ENCODE data around the gene CELF2. TPM values are rescaled to one million over a fixed set of nuclear protein-coding genes. Genes with fewer than 3 reads are reported as not detected.

Gene CELF2
- total RNA-seq, 1 donor from 2014 or later = 14.4 TPM

GRCh38 chr10:11257440-11258090 lies 239.9 kb downstream of the CELF2 start:
- no peak overlapping the region for H3K4me3 Mint-ChIP-seq
- peaks cover 14% of the 10 kb centered on the region for H3K36me3 Mint-ChIP-seq
- peaks cover 6% of the 10 kb centered on the region for H3K4me1 Mint-ChIP-seq (ENCODE audit: unreplicated experiment)
- H3K9me3 Mint-ChIP-seq = peaks cover 5% of the 10 kb centered on the region
- TF ChIP-seq CTCF (conservative IDR thresholded peaks at IDR 0.05) = no peak
- H3K27me3 Mint-ChIP-seq = peaks cover 58% of the 10 kb centered on the region
- DNase-seq (ENCODE audit: extremely low spot score, unreplicated experiment) = no peak
- no peak overlapping the region for H3K27ac Mint-ChIP-seq

- Mint-ChIP-seq H3K27me3 (peaks cover 57% of the 10 kb centered on the region), H3K4me1 (ENCODE audit: unreplicated experiment) (peaks cover 21% of the 10 kb centered on the region), H3K36me3 (peaks cover 11% of the 10 kb centered on the region), H3K27ac (no peak overlapping the region), H3K9me3 (no peaks in the 10 kb centered on the region), H3K4me3 (no peak overlapping the region)
- TF ChIP-seq CTCF (conservative IDR thresholded peaks at IDR 0.05) = peak; percentile 39
- DNase-seq (ENCODE audit: extremely low spot score, unreplicated experiment) = no peak
Observed at GRCh38 chr10:11260170-11260569, 242.5 kb downstream of the CELF2 start.

- H3K27ac Mint-ChIP-seq = no peak overlapping the region
- TF ChIP-seq CTCF (conservative IDR thresholded peaks at IDR 0.05) = no peak
- H3K4me1 Mint-ChIP-seq (ENCODE audit: unreplicated experiment) = peaks cover 27% of the 10 kb centered on the region
- DNase-seq (ENCODE audit: extremely low spot score, unreplicated experiment) = no peak
- H3K9me3 Mint-ChIP-seq = no peaks in the 10 kb centered on the region
- H3K36me3 Mint-ChIP-seq = peaks cover 11% of the 10 kb centered on the region
- H3K27me3 Mint-ChIP-seq = peaks cover 55% of the 10 kb centered on the region
- H3K4me3 Mint-ChIP-seq = no peak overlapping the region
Observed at GRCh38 chr10:11261143-11261542, 243.5 kb downstream of the CELF2 start.

- H3K27ac Mint-ChIP-seq = no peak overlapping the region
- no peak for TF ChIP-seq CTCF (conservative IDR thresholded peaks at IDR 0.05)
Observed at GRCh38 chr10:11261687-11262493, 244.2 kb downstream of the CELF2 start.

GRCh38 chr10:11262494-11263345 lies 245.0 kb downstream of the CELF2 start:
- no peak for TF ChIP-seq CTCF (conservative IDR thresholded peaks at IDR 0.05)
- Mint-ChIP-seq H3K36me3 (peaks cover 5% of the 10 kb centered on the region), H3K4me3 (no peak overlapping the region), H3K4me1 (ENCODE audit: unreplicated experiment) (peaks cover 27% of the 10 kb centered on the region), H3K9me3 (no peaks in the 10 kb centered on the region), H3K27me3 (peaks cover 60% of the 10 kb centered on the region), H3K27ac (peak overlapping the region; percentile 48)
- DNase-seq (ENCODE audit: extremely low spot score, unreplicated experiment) = no peak

More at GRCh38 chr10:11261687-11262493, 244.2 kb downstream of the CELF2 start:
- Mint-ChIP-seq H3K4me3 (no peak overlapping the region), H3K27me3 (peaks cover 59% of the 10 kb centered on the region), H3K4me1 (ENCODE audit: unreplicated experiment) (peaks cover 27% of the 10 kb centered on the region), H3K36me3 (peaks cover 11% of the 10 kb centered on the region), H3K9me3 (no peaks in the 10 kb centered on the region)
- no peak for DNase-seq (ENCODE audit: extremely low spot score, unreplicated experiment)

All from type B pancreatic cell (in vitro differentiated cells).